ENCODE data around the gene ATP9B. TPM values are rescaled to one million over a fixed set of nuclear protein-coding genes. Genes with fewer than 3 reads are reported as not detected.

ATP9B gene
- total RNA-seq, 2 donors from 2014 or later: 69.5 to 72.4 TPM

GRCh38 chr18:79348066-79348465, 278.9 kb downstream of the ATP9B start:
- H3K9me3 ChIP-seq (ENCODE audit: control insufficient read depth, low read length, poor library complexity, severe bottlenecking): no peaks in the 10 kb centered on the region
- peak overlapping the region; percentile 11 for H3K27ac Mint-ChIP-seq
- H3K4me3 Mint-ChIP-seq: no peak overlapping the region
- ATAC-seq: no peak
- no peak for DNase-seq
- H3K27me3 Mint-ChIP-seq: no peaks in the 10 kb centered on the region
- H3K36me3 Mint-ChIP-seq (ENCODE audit: low read depth): peaks cover 5% of the 10 kb centered on the region
- no peaks in the 10 kb centered on the region for H3K4me1 Mint-ChIP-seq

- no peaks in the 10 kb centered on the region for H3K27me3 Mint-ChIP-seq
These were observed 283.2 kb downstream of the ATP9B start for GRCh38 chr18:79352432-79352831.

GRCh38 chr18:79353267-79353666, 284.1 kb downstream of the ATP9B start:
- peaks cover 3% of the 10 kb centered on the region for H3K36me3 Mint-ChIP-seq (ENCODE audit: low read depth)
- no peak overlapping the region for H3K27ac Mint-ChIP-seq
- H3K4me3 Mint-ChIP-seq: no peak overlapping the region
- H3K27me3 Mint-ChIP-seq: no peaks in the 10 kb centered on the region
- H3K4me1 Mint-ChIP-seq: peaks cover 7% of the 10 kb centered on the region
- no peaks in the 10 kb centered on the region for H3K9me3 ChIP-seq (ENCODE audit: control insufficient read depth, low read length, poor library complexity, severe bottlenecking)
- ATAC-seq (no peak), DNase-seq (no peak)

More at GRCh38 chr18:79352432-79352831, 283.2 kb downstream of the ATP9B start:
- Mint-ChIP-seq H3K36me3 (ENCODE audit: low read depth) (peaks cover 3% of the 10 kb centered on the region), H3K4me3 (no peak overlapping the region), H3K4me1 (peaks cover 7% of the 10 kb centered on the region), H3K27ac (no peak overlapping the region)
- no peaks in the 10 kb centered on the region for H3K9me3 ChIP-seq (ENCODE audit: control insufficient read depth, low read length, poor library complexity, severe bottlenecking)
- ATAC-seq (no peak), DNase-seq (no peak)

GRCh38 chr18:79354350-79354749, 285.2 kb downstream of the ATP9B start:
- Mint-ChIP-seq H3K4me3 (no peak overlapping the region), H3K27me3 (no peaks in the 10 kb centered on the region), H3K4me1 (peaks cover 7% of the 10 kb centered on the region), H3K36me3 (ENCODE audit: low read depth) (peaks cover 5% of the 10 kb centered on the region), H3K27ac (no peak overlapping the region)
- DNase-seq: no peak
- no peak for ATAC-seq
- H3K9me3 ChIP-seq (ENCODE audit: control insufficient read depth, low read length, poor library complexity, severe bottlenecking): no peaks in the 10 kb centered on the region

- DNase-seq (no peak), ATAC-seq (no peak)
- no peaks in the 10 kb centered on the region for H3K9me3 ChIP-seq (ENCODE audit: control insufficient read depth, low read length, poor library complexity, severe bottlenecking)
- Mint-ChIP-seq H3K4me1 (peaks cover 7% of the 10 kb centered on the region), H3K27ac (peak overlapping the region; percentile 88), H3K27me3 (no peaks in the 10 kb centered on the region), H3K36me3 (ENCODE audit: low read depth) (peaks cover 5% of the 10 kb centered on the region), H3K4me3 (no peak overlapping the region)
These were observed 286.5 kb downstream of the ATP9B start for GRCh38 chr18:79355433-79356335.

- no peak for DNase-seq
- no peak overlapping the region for H3K4me3 Mint-ChIP-seq
- H3K9me3 ChIP-seq (ENCODE audit: control insufficient read depth, low read length, poor library complexity, severe bottlenecking): no peaks in the 10 kb centered on the region
- peaks cover 7% of the 10 kb centered on the region for H3K4me1 Mint-ChIP-seq
- peak overlapping the region; percentile 88 for H3K27ac Mint-ChIP-seq
- ATAC-seq: no peak
- H3K36me3 Mint-ChIP-seq (ENCODE audit: low read depth): peaks cover 5% of the 10 kb centered on the region
- no peaks in the 10 kb centered on the region for H3K27me3 Mint-ChIP-seq
These were observed 287.2 kb downstream of the ATP9B start for GRCh38 chr18:79356435-79356834.

- DNase-seq: no peak
- peaks cover 13% of the 10 kb centered on the region for H3K36me3 Mint-ChIP-seq (ENCODE audit: low read depth)
- H3K4me1 Mint-ChIP-seq: peaks cover 2% of the 10 kb centered on the region
- no peak overlapping the region for H3K4me3 Mint-ChIP-seq
- no peak for ATAC-seq
- H3K9me3 ChIP-seq (ENCODE audit: control insufficient read depth, low read length, poor library complexity, severe bottlenecking): no peaks in the 10 kb centered on the region
- H3K27me3 Mint-ChIP-seq: no peaks in the 10 kb centered on the region
- H3K27ac Mint-ChIP-seq: no peak overlapping the region
These were observed 291.7 kb downstream of the ATP9B start for GRCh38 chr18:79360933-79361332.

- H3K4me1 Mint-ChIP-seq: peaks cover 2% of the 10 kb centered on the region
- no peaks in the 10 kb centered on the region for H3K9me3 ChIP-seq (ENCODE audit: control insufficient read depth, low read length, poor library complexity, severe bottlenecking)
- H3K27ac Mint-ChIP-seq: no peak overlapping the region
- no peak for DNase-seq
- no peak overlapping the region for H3K4me3 Mint-ChIP-seq
- ATAC-seq: no peak
- no peaks in the 10 kb centered on the region for H3K27me3 Mint-ChIP-seq
- H3K36me3 Mint-ChIP-seq (ENCODE audit: low read depth): peaks cover 13% of the 10 kb centered on the region
These were observed 292.8 kb downstream of the ATP9B start for GRCh38 chr18:79361766-79362522.

GRCh38 chr18:79365701-79366100, 296.5 kb downstream of the ATP9B start:
- peaks cover 14% of the 10 kb centered on the region for H3K4me1 Mint-ChIP-seq
- no peak overlapping the region for H3K27ac Mint-ChIP-seq
- H3K27me3 Mint-ChIP-seq: no peaks in the 10 kb centered on the region
- no peak for DNase-seq
- peaks cover 10% of the 10 kb centered on the region for H3K36me3 Mint-ChIP-seq (ENCODE audit: low read depth)
- no peak overlapping the region for H3K4me3 Mint-ChIP-seq
- ATAC-seq: no peak
- no peaks in the 10 kb centered on the region for H3K9me3 ChIP-seq (ENCODE audit: control insufficient read depth, low read length, poor library complexity, severe bottlenecking)

- Mint-ChIP-seq H3K36me3 (ENCODE audit: low read depth) (peaks cover 10% of the 10 kb centered on the region), H3K27me3 (no peaks in the 10 kb centered on the region), H3K27ac (peak overlapping the region; percentile 32), H3K4me1 (peaks cover 15% of the 10 kb centered on the region), H3K4me3 (no peak overlapping the region)
- ATAC-seq (no peak), DNase-seq (no peak)
- H3K9me3 ChIP-seq (ENCODE audit: control insufficient read depth, low read length, poor library complexity, severe bottlenecking): no peaks in the 10 kb centered on the region
These were observed 297.2 kb downstream of the ATP9B start for GRCh38 chr18:79366177-79367094.

GRCh38 chr18:79367480-79367879, 298.3 kb downstream of the ATP9B start:
- H3K27ac Mint-ChIP-seq: no peak overlapping the region
- ATAC-seq: no peak
- no peak for DNase-seq
- peaks cover 10% of the 10 kb centered on the region for H3K36me3 Mint-ChIP-seq (ENCODE audit: low read depth)
- H3K4me1 Mint-ChIP-seq: peaks cover 19% of the 10 kb centered on the region
- H3K4me3 Mint-ChIP-seq: no peak overlapping the region
- H3K9me3 ChIP-seq (ENCODE audit: control insufficient read depth, low read length, poor library complexity, severe bottlenecking): no peaks in the 10 kb centered on the region
- H3K27me3 Mint-ChIP-seq: no peaks in the 10 kb centered on the region

- Mint-ChIP-seq H3K36me3 (ENCODE audit: low read depth) (peaks cover 10% of the 10 kb centered on the region), H3K4me3 (no peak overlapping the region), H3K27ac (no peak overlapping the region), H3K4me1 (peaks cover 19% of the 10 kb centered on the region), H3K27me3 (no peaks in the 10 kb centered on the region)
- ATAC-seq (no peak), DNase-seq (no peak)
- no peaks in the 10 kb centered on the region for H3K9me3 ChIP-seq (ENCODE audit: control insufficient read depth, low read length, poor library complexity, severe bottlenecking)
These were observed 298.8 kb downstream of the ATP9B start for GRCh38 chr18:79367989-79368388.

GRCh38 chr18:79368681-79369080, 299.5 kb downstream of the ATP9B start:
- peak overlapping the region; percentile 68 for H3K27ac Mint-ChIP-seq
- DNase-seq: no peak
- no peaks in the 10 kb centered on the region for H3K27me3 Mint-ChIP-seq
- H3K4me1 Mint-ChIP-seq: peaks cover 19% of the 10 kb centered on the region
- ATAC-seq: peak; percentile 65
- no peaks in the 10 kb centered on the region for H3K9me3 ChIP-seq (ENCODE audit: control insufficient read depth, low read length, poor library complexity, severe bottlenecking)
- H3K36me3 Mint-ChIP-seq (ENCODE audit: low read depth): peaks cover 6% of the 10 kb centered on the region
- no peak overlapping the region for H3K4me3 Mint-ChIP-seq
